HG03060 (cell line): ENCODE results near the gene GLUD1.
"Not testable (repeated sequence)": the region's sequence is repeated elsewhere in the genome, so short reads cannot be mapped to it uniquely, and the experiment has no call there.

ENCODE experiments used
- ATAC-seq: cut with Tn5 transposase; IDR thresholded peaks from one replicate; pipeline ENCODE4 v1.9.1; 2021; ENCODE audit warnings: low read depth, moderate number of reproducible peaks; ENCODE audit not compliant: unreplicated experiment

The GLUD1 gene

GRCh38 chr10:87094373-87095235, at the start of gene GLUD1, which contains the start of gene SHLD2:
Gene GLUD1 (minus strand): TSS chr10:87094843. CDS start chr10:87094769, 74 bp downstream.
Gene SHLD2 (plus strand): TSS chr10:87095206. CDS start chr10:87151355, 56,149 bp downstream.
- ATAC-seq: peak; percentile 26

- not testable (repeated sequence) for ATAC-seq
These were observed 48.4 kb upstream of the GLUD1 start for GRCh38 chr10:87143109-87143418.

GRCh38 chr10:87142230-87143108, 47.8 kb upstream of the GLUD1 start:
- not testable (repeated sequence) for ATAC-seq

GRCh38 chr10:87137478-87137877, 42.8 kb upstream of the GLUD1 start:
- not testable (repeated sequence) for ATAC-seq

- ATAC-seq: not testable (repeated sequence)
These were observed 39.8 kb upstream of the GLUD1 start for GRCh38 chr10:87134440-87134839.

GRCh38 chr10:87133936-87134335, 39.3 kb upstream of the GLUD1 start:
- ATAC-seq: not testable (repeated sequence)

GRCh38 chr10:87132176-87132575, 37.5 kb upstream of the GLUD1 start:
- ATAC-seq: not testable (repeated sequence)

GRCh38 chr10:87127607-87128156, 33.0 kb upstream of the GLUD1 start:
- ATAC-seq: not testable (repeated sequence)

- ATAC-seq: not testable (repeated sequence)
These were observed 32.4 kb upstream of the GLUD1 start for GRCh38 chr10:87127048-87127447.

- not testable (repeated sequence) for ATAC-seq
These were observed 28.7 kb upstream of the GLUD1 start for GRCh38 chr10:87123351-87123750.

- not testable (repeated sequence) for ATAC-seq
These were observed 24.4 kb upstream of the GLUD1 start for GRCh38 chr10:87119029-87119428.

- not testable (repeated sequence) for ATAC-seq
These were observed 23.5 kb upstream of the GLUD1 start for GRCh38 chr10:87118122-87118521.

GRCh38 chr10:87105446-87106124, 10.9 kb upstream of the GLUD1 start:
- ATAC-seq: no peak

- not testable (repeated sequence) for ATAC-seq
These were observed 10.1 kb upstream of the GLUD1 start for GRCh38 chr10:87104727-87105126.

- no peak for ATAC-seq
These were observed 7.4 kb upstream of the GLUD1 start for GRCh38 chr10:87101996-87102395.

- peak; percentile 39 for ATAC-seq
These were observed 748 bp upstream of the GLUD1 start for GRCh38 chr10:87095236-87095945.

GRCh38 chr10:87093632-87094372, 841 bp downstream of the GLUD1 start:
- no peak for ATAC-seq

- ATAC-seq: no peak
These were observed 1.6 kb downstream of the GLUD1 start for GRCh38 chr10:87092861-87093631.
